Osteoblast (primary cell): Measurements from ENCODE around the gene RNF5. TPM values are rescaled to one million over a fixed set of nuclear protein-coding genes. Genes with fewer than 3 reads are reported as not detected.

Experiments
- DNase-seq: peaks from one replicate; pipeline ENCODE4 v3.0.0; 2011; ENCODE audit warnings: low spot score, mixed read lengths; ENCODE audit not compliant: insufficient read length; ENCODE audit errors: missing footprints
- H2AFZ ChIP-seq: 2 replicates; pipeline ENCODE4 v1.6.0; 2011; ENCODE audit warnings: mild to moderate bottlenecking, low read length
- H3K27ac ChIP-seq: 2 replicates; pipeline ENCODE4 v1.5.1; 2011; ENCODE audit warnings: mild to moderate bottlenecking, low read depth, low read length, moderate library complexity
- H3K27me3 ChIP-seq: 2 replicates; pipeline ENCODE4 v1.6.0; 2012; ENCODE audit warnings: mild to moderate bottlenecking, control low read depth, inconsistent platforms, low read length, moderate library complexity; ENCODE audit not compliant: insufficient read depth
- H3K36me3 ChIP-seq: 2 replicates; pipeline ENCODE4 v1.5.1; 2011; ENCODE audit warnings: mild to moderate bottlenecking, low read length, control low read depth, moderate library complexity; ENCODE audit not compliant: insufficient read depth
- H3K4me1 ChIP-seq: 2 replicates; pipeline ENCODE4 v1.5.1; 2011; ENCODE audit warnings: mild to moderate bottlenecking, low read length, control low read depth, moderate library complexity; ENCODE audit not compliant: insufficient read depth
- H3K4me2 ChIP-seq: 2 replicates; pipeline ENCODE4 v1.6.0; 2011; ENCODE audit warnings: mild to moderate bottlenecking, low read length; ENCODE audit not compliant: insufficient read depth
- H3K4me3 ChIP-seq: fragments of 200-600 bp; sonication (generic); 3 replicates; pipeline ENCODE4 v1.5.1; 2012; ENCODE audit warnings: mild to moderate bottlenecking, low read length, inconsistent platforms; ENCODE audit not compliant: insufficient read depth
- H3K79me2 ChIP-seq: 2 replicates; pipeline ENCODE4 v1.6.0; 2012; ENCODE audit warnings: mild to moderate bottlenecking, low read length, control low read depth, inconsistent platforms; ENCODE audit not compliant: insufficient read depth
- H3K9me3 ChIP-seq: 2 replicates; pipeline ENCODE4 v1.5.1; 2011; ENCODE audit warnings: low read depth, low read length, control low read depth
- H4K20me1 ChIP-seq: 2 replicates; pipeline ENCODE4 v1.6.0; 2012; ENCODE audit warnings: mild to moderate bottlenecking, low read length, control low read depth; ENCODE audit not compliant: insufficient read depth
- total RNA-seq: library from RNA; depleted of rRNA; stranded (reverse); fragments of >200 nt; gene quantifications from 2 replicates; pipeline ENCODE4 v1.2.3, GENCODE V29; 2012
- TF ChIP-seq, protein P1 (sequence below): IDR thresholded peaks from 2 replicates; pipeline ENCODE4 v1.5.1; 2011; ENCODE audit warnings: mild to moderate bottlenecking, low read depth, low read length, moderate library complexity; ENCODE audit errors: extremely low read depth

The RNF5 gene
- total RNA-seq, 1 donor, result 32.9 TPM

DNA sequence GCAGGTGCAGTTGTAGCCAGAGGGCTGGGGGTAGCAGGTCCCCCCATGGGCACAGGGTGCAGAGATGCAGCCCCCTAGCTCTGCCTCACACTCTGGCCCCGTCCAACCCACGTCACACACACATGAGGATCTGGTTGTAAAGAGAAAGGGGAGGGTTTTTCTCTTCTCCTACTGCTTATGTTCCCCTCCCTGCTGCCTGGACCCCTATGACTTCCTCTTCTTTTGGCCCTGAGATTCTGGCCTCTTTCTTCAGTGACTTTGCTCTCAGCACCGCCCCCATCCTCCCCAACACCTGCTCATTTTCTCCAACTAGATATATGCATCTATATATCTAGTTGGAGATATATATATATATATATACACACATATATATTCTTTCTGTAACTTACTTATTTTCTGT is 35.9 kb downstream of the RNF5 start:
- no peak overlapping the region for H2AFZ ChIP-seq
- H3K4me2 ChIP-seq, result no peak overlapping the region
- DNase-seq, result no peak
- no peaks in the 10 kb centered on the region for H3K79me2 ChIP-seq
- H4K20me1 ChIP-seq, result no peaks in the 10 kb centered on the region
- no peaks in the 10 kb centered on the region for H3K36me3 ChIP-seq
- TF ChIP-seq, protein P1, sequence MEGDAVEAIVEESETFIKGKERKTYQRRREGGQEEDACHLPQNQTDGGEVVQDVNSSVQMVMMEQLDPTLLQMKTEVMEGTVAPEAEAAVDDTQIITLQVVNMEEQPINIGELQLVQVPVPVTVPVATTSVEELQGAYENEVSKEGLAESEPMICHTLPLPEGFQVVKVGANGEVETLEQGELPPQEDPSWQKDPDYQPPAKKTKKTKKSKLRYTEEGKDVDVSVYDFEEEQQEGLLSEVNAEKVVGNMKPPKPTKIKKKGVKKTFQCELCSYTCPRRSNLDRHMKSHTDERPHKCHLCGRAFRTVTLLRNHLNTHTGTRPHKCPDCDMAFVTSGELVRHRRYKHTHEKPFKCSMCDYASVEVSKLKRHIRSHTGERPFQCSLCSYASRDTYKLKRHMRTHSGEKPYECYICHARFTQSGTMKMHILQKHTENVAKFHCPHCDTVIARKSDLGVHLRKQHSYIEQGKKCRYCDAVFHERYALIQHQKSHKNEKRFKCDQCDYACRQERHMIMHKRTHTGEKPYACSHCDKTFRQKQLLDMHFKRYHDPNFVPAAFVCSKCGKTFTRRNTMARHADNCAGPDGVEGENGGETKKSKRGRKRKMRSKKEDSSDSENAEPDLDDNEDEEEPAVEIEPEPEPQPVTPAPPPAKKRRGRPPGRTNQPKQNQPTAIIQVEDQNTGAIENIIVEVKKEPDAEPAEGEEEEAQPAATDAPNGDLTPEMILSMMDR, result no peak
- H3K4me3 ChIP-seq, result no peak overlapping the region
- H3K9me3 ChIP-seq, result no peaks in the 10 kb centered on the region
- no peaks in the 10 kb centered on the region for H3K4me1 ChIP-seq
- peaks cover 11% of the 10 kb centered on the region for H3K27me3 ChIP-seq
- H3K27ac ChIP-seq, result no peak overlapping the region

DNA sequence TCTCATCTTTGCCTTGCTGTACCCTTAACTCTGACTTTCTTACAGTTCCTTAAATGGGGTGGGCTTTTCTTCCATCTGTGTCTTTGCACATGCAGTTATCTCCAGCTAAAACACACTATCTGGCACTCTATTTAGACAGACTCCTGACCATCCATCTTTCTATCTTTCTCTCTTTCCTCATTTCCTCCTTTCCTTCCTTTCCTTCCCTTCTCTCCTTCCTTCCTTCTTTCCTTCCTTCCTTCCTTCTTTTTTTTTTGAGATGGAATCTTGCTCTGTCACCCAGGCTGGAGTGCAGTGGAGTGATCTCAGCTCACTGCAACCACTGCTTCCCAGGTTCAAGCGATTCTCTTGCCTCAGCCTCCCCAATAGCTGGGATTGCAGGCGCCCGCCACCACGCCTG is 37.4 kb downstream of the RNF5 start:
- H3K36me3 ChIP-seq, result no peaks in the 10 kb centered on the region
- H3K27me3 ChIP-seq, result peaks cover 10% of the 10 kb centered on the region
- DNase-seq, result no peak
- H3K9me3 ChIP-seq, result no peaks in the 10 kb centered on the region
- TF ChIP-seq, protein P1, result no peak
- no peak overlapping the region for H2AFZ ChIP-seq
- H3K4me1 ChIP-seq, result no peaks in the 10 kb centered on the region
- H3K4me2 ChIP-seq, result no peak overlapping the region
- H3K4me3 ChIP-seq, result no peak overlapping the region
- H3K79me2 ChIP-seq, result no peaks in the 10 kb centered on the region
- no peak overlapping the region for H3K27ac ChIP-seq
- H4K20me1 ChIP-seq, result no peaks in the 10 kb centered on the region

DNA sequence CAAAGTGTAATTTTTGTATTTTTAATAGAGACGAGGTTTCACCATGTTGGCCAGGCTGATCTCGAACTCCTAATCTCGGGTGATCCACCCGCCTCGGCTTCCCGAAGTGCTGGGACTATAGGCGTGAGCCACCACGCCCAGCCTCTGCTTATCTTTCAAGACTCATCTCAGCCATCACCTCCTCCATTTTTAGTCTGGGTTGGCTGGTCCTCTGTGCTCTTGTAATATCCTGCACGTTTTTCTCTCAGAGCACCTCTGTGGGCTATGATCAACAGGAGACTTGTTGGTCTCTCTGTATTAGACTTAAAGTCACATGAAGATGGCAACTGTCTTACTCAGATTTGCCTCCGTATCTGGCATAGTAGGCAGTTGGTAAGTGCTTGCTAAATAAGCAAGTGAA is 38.1 kb downstream of the RNF5 start:
- Histone ChIP-seq H3K4me3 (no peak overlapping the region), H4K20me1 (no peaks in the 10 kb centered on the region), H2AFZ (no peak overlapping the region), H3K36me3 (no peaks in the 10 kb centered on the region), H3K79me2 (no peaks in the 10 kb centered on the region), H3K9me3 (no peaks in the 10 kb centered on the region), H3K27me3 (peaks cover 10% of the 10 kb centered on the region), H3K4me1 (no peaks in the 10 kb centered on the region), H3K4me2 (no peak overlapping the region), H3K27ac (no peak overlapping the region)
- TF ChIP-seq, protein P1, result no peak
- no peak for DNase-seq

DNA sequence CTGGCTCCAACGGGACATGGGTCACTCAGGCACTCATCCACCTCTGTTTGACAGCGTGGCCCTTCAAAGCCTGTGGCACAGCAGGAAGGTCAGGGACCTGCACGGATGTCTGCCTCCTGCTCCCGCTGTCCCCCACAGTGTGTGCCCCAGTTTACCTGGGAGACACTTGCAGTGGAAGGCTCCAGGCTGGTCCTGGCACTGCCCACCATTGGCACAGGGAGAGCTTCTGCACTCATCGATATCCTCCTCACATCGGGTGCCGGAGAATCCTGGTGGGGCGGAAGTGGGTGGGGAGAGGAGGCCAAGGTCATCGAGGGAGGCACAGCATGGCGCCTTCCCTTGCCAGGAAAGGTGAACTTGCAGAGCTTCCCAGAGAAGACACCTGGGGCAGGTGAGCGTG is 38.8 kb downstream of the RNF5 start:
- TF ChIP-seq, protein P1, result no peak
- Histone ChIP-seq H3K4me2 (no peak overlapping the region), H3K36me3 (no peaks in the 10 kb centered on the region), H3K4me1 (no peaks in the 10 kb centered on the region), H3K4me3 (no peak overlapping the region), H2AFZ (no peak overlapping the region), H3K9me3 (no peaks in the 10 kb centered on the region), H3K27me3 (peaks cover 6% of the 10 kb centered on the region), H3K79me2 (no peaks in the 10 kb centered on the region), H3K27ac (no peak overlapping the region), H4K20me1 (no peaks in the 10 kb centered on the region)
- DNase-seq, result no peak
